GM23338 (cell line): ENCODE measurements around the gene CAMSAP2. TPM values are rescaled to one million over a fixed set of nuclear protein-coding genes. Genes with fewer than 3 reads are reported as not detected.

Experiments
- ATAC-seq: fragments of 200-7000 bp; cut with Tn5 transposase; 3 replicates; pipeline ENCODE4 v1.9.1; 2020
- DNase-seq: peaks from one replicate; pipeline ENCODE4 v3.0.0-alpha.2; 2015; ENCODE audit warnings: low spot score
- H2AFZ ChIP-seq: fragments of 200-600 bp; sonication (generic); 2 replicates; pipeline ENCODE4 v1.8.0; 2016; ENCODE audit warnings: antibody characterized with exemption, mild to moderate bottlenecking, moderate library complexity
- H3F3A ChIP-seq: fragments of 200-600 bp; sonication (generic); replicated peaks from 2 replicates; pipeline ENCODE4 v1.8.0; 2017; ENCODE audit warnings: antibody characterized with exemption, mixed run types, low read depth
- H3K27ac ChIP-seq: fragments of 200-600 bp; sonication (generic); 2 replicates; pipeline ENCODE4 v1.6.1; 2016; ENCODE audit warnings: low read depth
- H3K27me3 ChIP-seq: fragments of 200-600 bp; sonication (generic); 2 replicates; pipeline ENCODE4 v1.8.0; 2016; ENCODE audit warnings: mild to moderate bottlenecking, mixed run types, moderate library complexity; ENCODE audit not compliant: insufficient read depth
- H3K36me3 ChIP-seq: fragments of 200-600 bp; sonication (generic); 2 replicates; pipeline ENCODE4 v1.8.0; 2016; ENCODE audit warnings: mild to moderate bottlenecking; ENCODE audit not compliant: insufficient read depth
- H3K4me1 ChIP-seq: fragments of 200-600 bp; sonication (generic); 2 replicates; pipeline ENCODE4 v1.8.0; 2016; ENCODE audit warnings: mild to moderate bottlenecking, moderate library complexity; ENCODE audit not compliant: insufficient read depth
- H3K4me2 ChIP-seq: fragments of 200-600 bp; sonication (generic); 2 replicates; pipeline ENCODE4 v1.7.1; 2017; ENCODE audit warnings: mixed run types
- H3K4me3 ChIP-seq: fragments of 200-600 bp; sonication (generic); 2 replicates; pipeline ENCODE4 v1.6.1; 2016; ENCODE audit warnings: mixed run types
- H3K79me2 ChIP-seq: fragments of 200-600 bp; sonication (generic); replicated peaks from 2 replicates; pipeline ENCODE4 v1.8.0; 2017; ENCODE audit warnings: mild to moderate bottlenecking; ENCODE audit not compliant: insufficient read depth
- H3K9me2 ChIP-seq: fragments of 200-600 bp; sonication (generic); 2 replicates; pipeline ENCODE4 v1.8.0; 2017; ENCODE audit not compliant: insufficient read depth
- H4K20me1 ChIP-seq: fragments of 200-600 bp; sonication (generic); replicated peaks from 2 replicates; pipeline ENCODE4 v1.8.0; 2017; ENCODE audit warnings: mild to moderate bottlenecking; ENCODE audit not compliant: insufficient read depth
- H3K27ac Mint-ChIP-seq: 2 replicates; pipeline ENCODE4 v1.8.0; 2020; ENCODE audit warnings: inconsistent platforms, mild to moderate bottlenecking, moderate library complexity, mixed read lengths
- H3K27me3 Mint-ChIP-seq: 3 replicates; pipeline ENCODE4 v1.8.0; 2022; ENCODE audit warnings: low read depth, mild to moderate bottlenecking, moderate library complexity, mixed read lengths, inconsistent platforms; ENCODE audit not compliant: insufficient read depth, poor library complexity
- H3K36me3 Mint-ChIP-seq: 3 replicates; pipeline ENCODE4 v1.8.0; 2021; ENCODE audit warnings: low read depth, mild to moderate bottlenecking, inconsistent platforms, moderate library complexity, mixed read lengths
- H3K4me1 Mint-ChIP-seq: 3 replicates; pipeline ENCODE4 v1.8.0; 2020; ENCODE audit warnings: mild to moderate bottlenecking, inconsistent platforms, mixed read lengths
- H3K4me3 Mint-ChIP-seq: 3 replicates; pipeline ENCODE4 v1.8.0; 2021; ENCODE audit warnings: moderate library complexity, mild to moderate bottlenecking, inconsistent platforms, mixed read lengths
- H3K9me3 Mint-ChIP-seq: 3 replicates; pipeline ENCODE4 v1.8.0; 2020; ENCODE audit warnings: moderate library complexity, mild to moderate bottlenecking, inconsistent platforms, mixed read lengths
- EZH2 ChIP-seq: fragments of 200-600 bp; sonication (generic); IDR thresholded peaks from one replicate; pipeline ENCODE4 v1.8.0; 2017; ENCODE audit warnings: antibody characterized with exemption, mild to moderate bottlenecking, low read depth; ENCODE audit not compliant: unreplicated experiment
- EZH2phosphoT487 ChIP-seq: fragments of 200-600 bp; sonication (generic); IDR thresholded peaks from one replicate; pipeline ENCODE4 v1.8.1; 2018; ENCODE audit warnings: antibody characterized with exemption; ENCODE audit not compliant: unreplicated experiment
- POLR2AphosphoS5 ChIP-seq: IDR thresholded peaks from 2 replicates; pipeline ENCODE4 v1.6.1; 2016; ENCODE audit warnings: antibody characterized with exemption, low read depth
- ZNF114 ChIP-seq: fragments of 250-450 bp; sonication (Bioruptor Pico); IDR thresholded peaks from 2 replicates; pipeline ENCODE4 v1.5.0; 2020; ENCODE audit warnings: mild to moderate bottlenecking, moderate library complexity
- ZNF331 ChIP-seq: fragments of 250-450 bp; sonication (Bioruptor Pico); IDR thresholded peaks from 2 replicates; pipeline ENCODE4 v1.5.0; 2020; ENCODE audit warnings: low read depth, mild to moderate bottlenecking, moderate library complexity
- polyA plus RNA-seq: library from polyadenylated mRNA; unstranded; fragments of >200 nt; fragmentation: Nextera tagmentation; extraction: Ambion mirVana; gene quantifications from 2 replicates; pipeline ENCODE4 v1.2.1, GENCODE V29; 2016
- total RNA-seq: library from RNA; depleted of rRNA; stranded (reverse); fragments of >200 nt; shearing (Covaris generic); gene quantifications from 2 replicates; pipeline ENCODE4 v1.2.3, GENCODE V29; 2014
- TF ChIP-seq, protein P1 (sequence below): fragments of 250-450 bp; sonication (Bioruptor Pico); IDR thresholded peaks from 2 replicates; pipeline ENCODE4 v1.5.0; 2020; ENCODE audit warnings: mild to moderate bottlenecking, moderate library complexity

Gene CAMSAP2
- total and polyA plus RNA-seq, 2 experiments from 2014 or later = 9.1 to 21.3 TPM

DNA sequence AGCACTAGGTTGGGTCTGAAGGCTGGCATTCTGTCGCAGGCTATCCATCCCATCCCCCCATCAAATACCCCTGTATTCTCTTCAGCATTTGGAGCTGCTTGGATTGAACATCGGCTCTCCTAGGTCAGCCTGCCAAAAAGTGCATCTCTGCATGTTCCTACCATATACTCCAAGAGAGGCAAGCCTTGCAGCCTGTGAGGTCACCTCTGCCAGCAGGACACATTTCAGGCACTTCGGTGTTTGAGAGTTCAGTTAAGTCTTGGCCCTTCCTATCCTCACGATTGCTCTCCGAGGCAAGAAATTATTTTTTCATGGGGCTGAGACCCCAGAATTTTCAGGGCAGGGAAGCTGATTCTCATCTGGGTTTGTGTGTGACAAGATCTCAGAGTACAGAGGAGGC is 136.7 kb downstream of the CAMSAP2 start (continued):
- TF ChIP-seq, protein P1, sequence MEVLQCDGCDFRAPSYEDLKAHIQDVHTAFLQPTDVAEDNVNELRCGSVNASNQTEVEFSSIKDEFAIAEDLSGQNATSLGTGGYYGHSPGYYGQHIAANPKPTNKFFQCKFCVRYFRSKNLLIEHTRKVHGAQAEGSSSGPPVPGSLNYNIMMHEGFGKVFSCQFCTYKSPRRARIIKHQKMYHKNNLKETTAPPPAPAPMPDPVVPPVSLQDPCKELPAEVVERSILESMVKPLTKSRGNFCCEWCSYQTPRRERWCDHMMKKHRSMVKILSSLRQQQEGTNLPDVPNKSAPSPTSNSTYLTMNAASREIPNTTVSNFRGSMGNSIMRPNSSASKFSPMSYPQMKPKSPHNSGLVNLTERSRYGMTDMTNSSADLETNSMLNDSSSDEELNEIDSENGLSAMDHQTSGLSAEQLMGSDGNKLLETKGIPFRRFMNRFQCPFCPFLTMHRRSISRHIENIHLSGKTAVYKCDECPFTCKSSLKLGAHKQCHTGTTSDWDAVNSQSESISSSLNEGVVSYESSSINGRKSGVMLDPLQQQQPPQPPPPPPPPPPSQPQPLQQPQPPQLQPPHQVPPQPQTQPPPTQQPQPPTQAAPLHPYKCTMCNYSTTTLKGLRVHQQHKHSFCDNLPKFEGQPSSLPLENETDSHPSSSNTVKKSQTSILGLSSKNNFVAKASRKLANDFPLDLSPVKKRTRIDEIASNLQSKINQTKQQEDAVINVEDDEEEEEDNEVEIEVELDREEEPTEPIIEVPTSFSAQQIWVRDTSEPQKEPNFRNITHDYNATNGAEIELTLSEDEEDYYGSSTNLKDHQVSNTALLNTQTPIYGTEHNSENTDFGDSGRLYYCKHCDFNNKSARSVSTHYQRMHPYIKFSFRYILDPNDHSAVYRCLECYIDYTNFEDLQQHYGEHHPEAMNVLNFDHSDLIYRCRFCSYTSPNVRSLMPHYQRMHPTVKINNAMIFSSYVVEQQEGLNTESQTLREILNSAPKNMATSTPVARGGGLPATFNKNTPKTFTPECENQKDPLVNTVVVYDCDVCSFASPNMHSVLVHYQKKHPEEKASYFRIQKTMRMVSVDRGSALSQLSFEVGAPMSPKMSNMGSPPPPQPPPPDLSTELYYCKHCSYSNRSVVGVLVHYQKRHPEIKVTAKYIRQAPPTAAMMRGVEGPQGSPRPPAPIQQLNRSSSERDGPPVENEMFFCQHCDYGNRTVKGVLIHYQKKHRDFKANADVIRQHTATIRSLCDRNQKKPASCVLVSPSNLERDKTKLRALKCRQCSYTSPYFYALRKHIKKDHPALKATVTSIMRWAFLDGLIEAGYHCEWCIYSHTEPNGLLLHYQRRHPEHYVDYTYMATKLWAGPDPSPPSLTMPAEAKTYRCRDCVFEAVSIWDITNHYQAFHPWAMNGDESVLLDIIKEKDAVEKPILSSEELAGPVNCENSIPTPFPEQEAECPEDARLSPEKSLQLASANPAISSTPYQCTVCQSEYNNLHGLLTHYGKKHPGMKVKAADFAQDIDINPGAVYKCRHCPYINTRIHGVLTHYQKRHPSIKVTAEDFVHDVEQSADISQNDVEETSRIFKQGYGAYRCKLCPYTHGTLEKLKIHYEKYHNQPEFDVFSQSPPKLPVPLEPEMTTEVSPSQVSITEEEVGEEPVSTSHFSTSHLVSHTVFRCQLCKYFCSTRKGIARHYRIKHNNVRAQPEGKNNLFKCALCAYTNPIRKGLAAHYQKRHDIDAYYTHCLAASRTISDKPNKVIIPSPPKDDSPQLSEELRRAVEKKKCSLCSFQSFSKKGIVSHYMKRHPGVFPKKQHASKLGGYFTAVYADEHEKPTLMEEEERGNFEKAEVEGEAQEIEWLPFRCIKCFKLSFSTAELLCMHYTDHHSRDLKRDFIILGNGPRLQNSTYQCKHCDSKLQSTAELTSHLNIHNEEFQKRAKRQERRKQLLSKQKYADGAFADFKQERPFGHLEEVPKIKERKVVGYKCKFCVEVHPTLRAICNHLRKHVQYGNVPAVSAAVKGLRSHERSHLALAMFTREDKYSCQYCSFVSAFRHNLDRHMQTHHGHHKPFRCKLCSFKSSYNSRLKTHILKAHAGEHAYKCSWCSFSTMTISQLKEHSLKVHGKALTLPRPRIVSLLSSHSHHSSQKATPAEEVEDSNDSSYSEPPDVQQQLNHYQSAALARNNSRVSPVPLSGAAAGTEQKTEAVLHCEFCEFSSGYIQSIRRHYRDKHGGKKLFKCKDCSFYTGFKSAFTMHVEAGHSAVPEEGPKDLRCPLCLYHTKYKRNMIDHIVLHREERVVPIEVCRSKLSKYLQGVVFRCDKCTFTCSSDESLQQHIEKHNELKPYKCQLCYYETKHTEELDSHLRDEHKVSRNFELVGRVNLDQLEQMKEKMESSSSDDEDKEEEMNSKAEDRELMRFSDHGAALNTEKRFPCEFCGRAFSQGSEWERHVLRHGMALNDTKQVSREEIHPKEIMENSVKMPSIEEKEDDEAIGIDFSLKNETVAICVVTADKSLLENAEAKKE (CRISPR knock-in tag) = no peak
- no peak for TF ChIP-seq ZNF114 (CRISPR knock-in tag)
- no peak for TF ChIP-seq EZH2phosphoT487

DNA sequence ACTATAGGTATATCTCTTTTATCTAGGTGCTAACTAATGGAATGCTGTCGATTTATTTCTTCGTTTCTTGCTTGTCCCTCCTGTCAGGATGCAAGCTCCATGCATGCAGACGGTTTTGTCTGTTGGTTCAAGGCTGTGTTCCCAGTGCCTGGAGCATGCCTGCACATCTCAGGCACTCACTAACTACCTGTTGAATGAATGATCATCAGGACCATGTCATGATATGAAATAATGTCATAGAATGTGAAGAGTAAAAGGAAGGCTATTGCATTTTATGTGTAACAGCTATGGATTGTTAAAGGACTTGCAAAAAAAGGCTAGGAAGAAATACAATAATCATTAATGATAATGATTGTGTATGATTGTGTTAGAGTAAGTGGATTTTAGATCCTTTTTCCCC is 138.3 kb downstream of the CAMSAP2 start:
- Histone ChIP-seq H3K36me3 (no peaks in the 10 kb centered on the region), H3K9me2 (no peaks in the 10 kb centered on the region), H3K79me2 (no peaks in the 10 kb centered on the region), H3K4me2 (no peak overlapping the region), H3K27ac (no peak overlapping the region), H4K20me1 (no peaks in the 10 kb centered on the region), H3F3A (0 out of 2 replicates have a peak, but pooled peaks cover 2% of the 10 kb centered on the region), H3K27me3 (peaks cover 18% of the 10 kb centered on the region; the same call in 1 of the 2 replicates), H2AFZ (no peak overlapping the region), H3K4me3 (no peak overlapping the region), H3K4me1 (peaks cover 5% of the 10 kb centered on the region)
- Mint-ChIP-seq H3K27ac (no peak overlapping the region), H3K27me3 (peaks cover 8% of the 10 kb centered on the region), H3K4me3 (no peak overlapping the region), H3K9me3 (no peaks in the 10 kb centered on the region), H3K36me3 (no peaks in the 10 kb centered on the region), H3K4me1 (peaks cover 20% of the 10 kb centered on the region)
- DNase-seq = no peak
- ATAC-seq = no peak
- TF ChIP-seq, protein P1 (CRISPR knock-in tag) = no peak
- TF ChIP-seq POLR2AphosphoS5 (no peak), EZH2 (no peak), ZNF331 (CRISPR knock-in tag) (no peak), ZNF114 (CRISPR knock-in tag) (no peak)
